Thyroid gland (tissue), 4 donors: Measurements from ENCODE around the gene HLA-C.

ENCODE experiments used
- POLR2A ChIP-seq, 2 donors: fragments of 450-650 bp; IDR thresholded peaks; one replicate each; pipeline ENCODE4 v1.6.1; 2017; ENCODE audit warnings: antibody characterized with exemption in 2 of 2, mild to moderate bottlenecking in 2 of 2, moderate library complexity in 1 of 2
- TF ChIP-seq, protein P1 (sequence below), 6 experiments: fragments of 200-600 bp in 3 of 6; fragments of 450-650 bp in 3 of 6; sonication (generic) in 3 of 6; IDR thresholded peaks; one replicate each; pipeline ENCODE4 v1.5.1; 2016 to 2019; ENCODE audit warnings: antibody characterized with exemption in 6 of 6, mild to moderate bottlenecking in 2 of 6, inconsistent platforms in 1 of 6, moderate library complexity in 1 of 6

- no peak for TF ChIP-seq POLR2A (IDR thresholded peaks at IDR 0.05)
- TF ChIP-seq, protein P1, sequence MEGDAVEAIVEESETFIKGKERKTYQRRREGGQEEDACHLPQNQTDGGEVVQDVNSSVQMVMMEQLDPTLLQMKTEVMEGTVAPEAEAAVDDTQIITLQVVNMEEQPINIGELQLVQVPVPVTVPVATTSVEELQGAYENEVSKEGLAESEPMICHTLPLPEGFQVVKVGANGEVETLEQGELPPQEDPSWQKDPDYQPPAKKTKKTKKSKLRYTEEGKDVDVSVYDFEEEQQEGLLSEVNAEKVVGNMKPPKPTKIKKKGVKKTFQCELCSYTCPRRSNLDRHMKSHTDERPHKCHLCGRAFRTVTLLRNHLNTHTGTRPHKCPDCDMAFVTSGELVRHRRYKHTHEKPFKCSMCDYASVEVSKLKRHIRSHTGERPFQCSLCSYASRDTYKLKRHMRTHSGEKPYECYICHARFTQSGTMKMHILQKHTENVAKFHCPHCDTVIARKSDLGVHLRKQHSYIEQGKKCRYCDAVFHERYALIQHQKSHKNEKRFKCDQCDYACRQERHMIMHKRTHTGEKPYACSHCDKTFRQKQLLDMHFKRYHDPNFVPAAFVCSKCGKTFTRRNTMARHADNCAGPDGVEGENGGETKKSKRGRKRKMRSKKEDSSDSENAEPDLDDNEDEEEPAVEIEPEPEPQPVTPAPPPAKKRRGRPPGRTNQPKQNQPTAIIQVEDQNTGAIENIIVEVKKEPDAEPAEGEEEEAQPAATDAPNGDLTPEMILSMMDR (IDR thresholded peaks at IDR 0.05), result no peak
These were observed 1.1 kb upstream of the HLA-C start for GRCh38 chr6:31272836-31273626.
